CD4-positive, alpha-beta T cell treated with Interleukin-15 for 4 hours (primary cell): ENCODE results near the gene DDX10.
"Not testable (repeated sequence)": the region's sequence is repeated elsewhere in the genome, so short reads cannot be mapped to it uniquely, and the experiment has no call there.

ENCODE experiments used
- DNase-seq: peaks from one replicate; pipeline ENCODE4 v3.0.0-alpha.2; 2020; ENCODE audit warnings: low spot score

Gene DDX10

GRCh38 chr11:108715239-108715638 is 50.4 kb downstream of the DDX10 start:
- DNase-seq: no peak

DNA sequence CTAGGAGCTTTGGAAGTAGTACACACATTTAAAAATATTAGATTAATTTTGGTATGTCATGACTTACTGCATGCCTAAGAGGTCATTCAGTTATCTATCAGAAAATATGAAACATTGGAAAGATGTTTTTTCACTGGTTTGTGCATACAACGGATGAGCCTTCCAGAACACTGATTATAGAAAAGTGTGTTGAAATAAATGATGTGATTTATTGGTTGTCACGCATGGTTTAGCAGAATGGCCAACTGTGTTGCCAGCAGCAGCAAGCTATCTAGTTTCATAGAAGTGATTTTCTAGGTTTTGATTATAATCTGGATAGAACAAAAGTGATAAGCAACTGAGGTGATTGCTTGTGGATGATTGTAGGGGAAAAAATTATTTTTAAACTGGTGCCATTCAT is 53.6 kb downstream of the DDX10 start:
- DNase-seq: no peak

GRCh38 chr11:108724974-108725689 is 60.3 kb downstream of the DDX10 start:
- no peak for DNase-seq

DNA sequence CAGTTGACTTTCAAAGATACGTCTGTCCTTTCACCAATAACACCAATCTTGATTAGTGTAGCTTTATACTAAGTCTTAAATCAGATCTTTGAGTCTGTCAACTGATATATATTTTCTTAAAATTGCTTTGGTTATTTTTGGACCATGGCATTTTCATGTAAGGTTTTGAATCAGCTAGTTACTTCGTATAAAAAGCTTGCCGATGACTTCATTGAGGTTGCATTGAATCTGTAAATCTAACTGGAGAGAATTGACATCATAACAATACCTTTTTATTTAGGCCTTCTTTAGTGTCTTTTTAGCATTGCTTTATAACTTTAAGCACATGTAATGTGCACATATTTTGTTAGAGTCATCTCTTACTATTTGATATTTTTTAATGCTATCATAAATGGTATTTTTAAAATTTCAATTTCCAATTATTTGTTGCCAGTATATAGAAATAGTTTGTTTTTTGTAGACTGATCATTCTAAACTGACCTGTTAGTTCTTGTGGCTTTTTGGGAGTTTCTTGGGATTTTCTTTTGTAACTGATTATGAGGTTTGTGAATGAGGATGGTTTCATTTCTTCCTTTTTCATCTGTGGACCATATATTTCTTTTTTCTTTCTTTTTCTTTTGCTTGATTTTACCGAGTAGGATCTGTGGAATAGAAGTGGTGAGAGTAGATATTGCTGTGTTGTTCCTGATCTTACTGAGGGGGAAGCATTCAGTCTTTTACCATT is 61.4 kb downstream of the DDX10 start:
- no peak for DNase-seq

GRCh38 chr11:108727665-108728064 is 62.8 kb downstream of the DDX10 start:
- no peak for DNase-seq

DNA sequence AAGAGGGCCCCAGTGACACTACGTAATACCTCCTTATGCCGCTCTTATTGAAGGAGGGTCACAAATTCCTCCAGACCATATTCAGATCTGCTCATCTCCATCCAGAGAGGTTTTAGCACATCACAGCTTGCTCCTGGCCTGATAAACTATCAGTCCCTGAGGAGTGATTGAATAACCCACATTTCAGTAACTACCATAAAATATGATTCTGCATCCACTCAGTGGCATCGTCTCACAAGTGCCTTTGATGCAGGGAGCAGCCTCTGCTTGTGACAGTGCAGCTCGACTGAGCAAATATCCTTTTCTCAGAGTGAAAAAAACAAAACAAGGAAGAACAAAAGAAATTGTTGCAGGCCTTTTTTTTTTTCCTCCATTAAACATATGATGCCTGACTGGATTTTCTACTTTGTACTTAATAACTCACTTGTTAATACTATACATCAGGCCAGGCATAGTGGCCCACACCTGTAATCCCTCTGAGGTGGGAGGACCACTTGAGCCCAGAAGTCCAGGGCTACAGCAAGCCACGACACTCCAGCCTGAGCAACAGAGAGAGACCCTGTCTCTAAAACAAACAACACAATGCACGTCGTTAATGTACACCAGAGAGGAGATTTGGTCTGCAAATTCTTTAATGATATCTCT is 64.5 kb downstream of the DDX10 start:
- DNase-seq: no peak

- DNase-seq: no peak
Measured at GRCh38 chr11:108732395-108732794, 67.5 kb downstream of the DDX10 start.

DNA sequence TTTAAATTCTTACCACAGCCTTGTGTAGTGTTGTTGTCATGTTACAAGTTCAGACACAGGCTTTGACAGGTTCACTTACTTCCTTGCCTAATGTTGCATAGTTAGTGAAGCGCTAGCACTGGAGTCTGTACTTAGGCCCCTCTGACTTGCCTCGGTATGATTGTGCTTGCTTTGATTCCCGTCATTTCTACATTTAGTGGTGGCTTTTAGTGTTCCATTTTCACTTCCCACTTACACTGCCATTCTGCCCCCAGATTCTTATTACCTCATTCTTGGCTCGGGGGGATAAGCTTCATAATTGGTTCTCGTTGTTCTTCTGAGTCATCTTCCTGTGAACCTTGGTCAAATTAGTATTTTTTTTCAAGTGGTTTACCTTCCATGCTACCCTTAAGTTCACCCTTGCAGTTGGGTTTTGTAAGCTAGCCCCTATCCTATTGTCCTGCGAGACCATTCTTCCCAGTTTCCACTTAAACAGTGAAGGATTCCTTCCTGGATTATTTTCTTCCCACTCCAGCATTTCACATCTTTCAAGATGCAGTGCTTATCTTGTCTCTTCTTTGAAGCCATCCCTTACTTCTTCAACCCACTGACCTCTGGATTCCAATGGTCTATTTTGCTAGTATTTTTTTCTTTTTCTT is 68.7 kb downstream of the DDX10 start:
- DNase-seq: peak; percentile 16

- no peak for DNase-seq
Measured at GRCh38 chr11:108734283-108734682, 69.4 kb downstream of the DDX10 start.

DNA sequence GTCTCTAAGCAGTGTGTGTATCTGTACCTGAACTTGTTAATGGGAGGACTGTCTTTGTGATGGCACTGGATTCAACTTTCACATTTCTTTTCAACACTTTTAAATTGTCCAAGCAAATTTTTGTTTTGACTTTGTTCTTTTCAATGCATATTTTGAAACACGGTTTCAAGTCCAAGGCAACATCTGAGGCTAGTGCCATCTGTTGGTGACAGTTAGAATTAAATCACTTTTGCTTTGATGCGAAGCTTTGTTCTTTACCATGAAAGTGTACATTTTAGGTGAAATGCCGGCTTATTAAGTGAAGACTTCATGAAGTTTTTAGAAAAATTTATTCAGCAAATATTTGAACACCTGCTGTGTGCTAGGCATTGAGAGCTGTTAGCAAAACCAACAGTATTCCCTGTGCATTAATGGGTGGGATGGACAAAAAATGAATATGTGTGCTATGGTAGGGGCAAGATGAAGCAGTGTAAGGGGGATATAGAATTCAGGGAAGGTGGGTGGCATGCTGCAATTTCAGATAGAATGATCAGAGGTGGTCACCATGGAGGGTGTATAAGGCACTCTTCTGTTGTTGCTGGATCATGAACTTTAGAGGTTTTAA is 70.2 kb downstream of the DDX10 start:
- peak; percentile 34 for DNase-seq

DNA sequence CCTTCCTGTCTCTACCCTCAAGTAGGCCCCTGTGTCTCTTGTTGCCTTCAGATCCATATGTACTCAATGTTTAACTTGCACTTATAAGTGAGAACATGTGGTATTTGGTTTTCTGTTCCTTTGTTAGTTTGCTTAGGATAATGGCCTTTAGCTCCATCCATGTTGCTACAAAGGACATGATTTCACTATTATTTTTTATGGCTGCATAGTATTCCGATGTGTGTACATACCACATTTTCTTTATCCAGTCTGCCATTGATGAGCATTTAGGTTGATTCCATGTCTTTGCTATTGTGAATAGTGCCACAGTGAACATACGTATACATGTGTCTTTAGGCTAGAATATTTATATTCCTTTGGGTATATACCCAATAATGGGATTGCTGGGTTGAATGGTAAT is 75.3 kb downstream of the DDX10 start:
- not testable (repeated sequence) for DNase-seq

- no peak for DNase-seq
Measured at GRCh38 chr11:108743851-108744250, 79.0 kb downstream of the DDX10 start.

GRCh38 chr11:108748968-108749367 is 84.1 kb downstream of the DDX10 start:
- no peak for DNase-seq

DNA sequence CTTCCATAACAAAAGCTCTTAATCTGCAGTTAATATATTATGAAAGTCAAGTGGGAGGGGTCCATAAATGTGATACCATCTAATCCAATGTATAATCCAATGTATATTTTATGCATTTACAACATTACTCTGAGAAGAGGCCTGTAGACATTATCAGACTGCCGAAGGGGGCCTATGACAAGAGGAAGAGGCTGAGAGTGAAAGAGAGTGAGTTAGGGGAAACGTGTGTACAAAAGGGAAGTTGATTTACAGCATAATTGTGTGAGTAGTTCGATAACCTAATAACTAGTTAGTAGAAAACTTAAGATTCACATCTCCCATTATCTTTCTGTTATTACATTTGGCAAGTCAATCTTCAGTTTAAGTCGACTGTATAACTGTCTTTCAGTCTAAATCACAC is 86.6 kb downstream of the DDX10 start:
- DNase-seq: no peak

DNA sequence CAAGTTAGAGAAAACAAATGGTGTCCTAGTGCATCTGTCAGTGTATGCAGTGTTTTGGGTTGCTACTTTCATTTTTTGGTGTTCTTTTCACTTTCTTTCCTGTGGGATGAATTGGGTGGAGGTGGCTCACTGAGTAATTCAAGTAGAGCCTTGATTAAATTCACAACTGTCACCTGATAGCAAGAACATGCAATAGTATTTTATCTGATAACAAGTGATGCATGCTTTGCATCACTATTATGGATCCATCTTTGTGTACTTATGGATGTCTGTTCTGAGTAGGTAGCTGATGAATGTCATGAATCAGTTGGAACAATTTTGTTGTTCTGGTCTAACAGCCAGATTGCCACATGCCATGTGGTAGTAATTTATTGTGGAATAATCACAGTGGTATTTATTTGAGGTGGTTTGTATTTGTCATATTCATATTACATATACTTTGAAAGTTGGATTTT is 87.5 kb downstream of the DDX10 start:
- DNase-seq: no peak

- DNase-seq: no peak
Measured at GRCh38 chr11:108754901-108755625, 90.2 kb downstream of the DDX10 start.

DNA sequence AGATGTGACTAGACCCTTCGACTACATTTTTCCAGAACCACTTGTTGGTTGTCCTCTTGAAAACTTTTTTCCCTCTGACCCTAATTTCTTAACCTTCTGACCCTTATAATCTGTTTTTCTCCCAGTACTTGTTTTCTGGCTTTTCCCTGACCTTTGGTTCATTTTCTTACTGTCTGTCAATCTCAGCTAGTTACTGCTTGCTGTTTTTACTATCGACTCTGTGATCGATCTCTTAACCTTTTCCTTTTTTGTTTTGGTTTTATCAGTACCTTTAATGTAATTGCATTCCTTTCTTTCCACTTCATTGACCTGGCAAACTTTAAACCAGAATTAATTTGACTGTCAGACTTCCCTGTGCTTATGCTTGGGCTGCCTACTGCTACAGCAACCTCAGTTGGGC is 92.8 kb downstream of the DDX10 start:
- DNase-seq: no peak

GRCh38 chr11:108758458-108758857 is 93.6 kb downstream of the DDX10 start:
- no peak for DNase-seq

GRCh38 chr11:108766596-108767173 is 101.8 kb downstream of the DDX10 start:
- DNase-seq: no peak

GRCh38 chr11:108768370-108768769 is 103.5 kb downstream of the DDX10 start:
- DNase-seq: no peak

- no peak for DNase-seq
Measured at GRCh38 chr11:108768964-108769363, 104.1 kb downstream of the DDX10 start.
